Measurements from ENCODE around the gene VSIG10. TPM values are rescaled to one million over a fixed set of nuclear protein-coding genes. Genes with fewer than 3 reads are reported as not detected.
"Not testable (repeated sequence)": the region's sequence is repeated elsewhere in the genome, so short reads cannot be mapped to it uniquely, and the experiment has no call there.

VSIG10 gene
- total RNA-seq, 4 donors from 2014 or later = 20.4 to 25.9 (median 23.6) TPM

GRCh38 chr12:118135788-118136558 is 32.2 kb upstream of the VSIG10 start, which contains the start of gene PEBP1:
TSS of gene PEBP1 (plus strand) at chr12:118136124. CDS start at chr12:118136210, 86 bp downstream.
- Histone ChIP-seq H3K36me3 (peaks cover 27% of the 10 kb centered on the region), H3K9me3 (no peaks in the 10 kb centered on the region), H3K4me1 (peaks cover 36% of the 10 kb centered on the region), H3K4me3 (peak within 1 kb of the TSS; percentile 85), H3K27ac (peak within 1 kb of the TSS; percentile 91), H3K27me3 (no peaks in the 10 kb centered on the region)
- peak; percentile 95 to 96 for DNase-seq (ENCODE audit: low spot score in 2 of 2)
- TF ChIP-seq POLR2A (IDR thresholded peaks at IDR 0.05) (peak; percentile 40 to 73), POLR2AphosphoS5 (IDR thresholded peaks at IDR 0.05) (peak in 2 of 3 donors; percentile 79 to 89), EP300 (IDR thresholded peaks at IDR 0.05) (no peak), CTCF (IDR thresholded peaks at IDR 0.05) (no peak)
- WGBS = under 1% methylated on average over 8 of the region's 70 CpGs

- H3K4me1 ChIP-seq; H3K4me3 ChIP-seq; H3K9me3 ChIP-seq; H3K27me3 ChIP-seq; DNase-seq (ENCODE audit: low spot score in 2 of 2); H3K36me3 ChIP-seq; H3K27ac ChIP-seq: not testable (repeated sequence)
- WGBS = 98% methylated on average over 5 of the region's 5 CpGs
Measured at GRCh38 chr12:118129436-118129835, 25.6 kb upstream of the VSIG10 start.

GRCh38 chr12:118127867-118128266 is 24.1 kb upstream of the VSIG10 start:
- Histone ChIP-seq H3K27me3 (no peaks in the 10 kb centered on the region), H3K4me1 (peaks cover 4% of the 10 kb centered on the region), H3K4me3 (no peak overlapping the region), H3K9me3 (no peaks in the 10 kb centered on the region), H3K27ac (no peak overlapping the region), H3K36me3 (no peaks in the 10 kb centered on the region)
- TF ChIP-seq EP300 (IDR thresholded peaks at IDR 0.05) (no peak), POLR2A (IDR thresholded peaks at IDR 0.05) (no peak), POLR2AphosphoS5 (IDR thresholded peaks at IDR 0.05) (no peak)
- WGBS = 96% methylated on average over 5 of the region's 5 CpGs
- no peak for DNase-seq (ENCODE audit: low spot score in 2 of 2)

- no peak for DNase-seq (ENCODE audit: low spot score in 2 of 2)
- no peak overlapping the region for H3K4me3 ChIP-seq
- no peaks in the 10 kb centered on the region for H3K36me3 ChIP-seq
- TF ChIP-seq POLR2A (IDR thresholded peaks at IDR 0.05) (no peak), CTCF (IDR thresholded peaks at IDR 0.05) (no peak), POLR2AphosphoS5 (IDR thresholded peaks at IDR 0.05) (no peak), EP300 (IDR thresholded peaks at IDR 0.05) (no peak)
- H3K27ac ChIP-seq = peak overlapping the region; percentile 37
- peaks cover 1% of the 10 kb centered on the region for H3K4me1 ChIP-seq
- no peaks in the 10 kb centered on the region for H3K9me3 ChIP-seq
- WGBS = 87% methylated on average over 13 of the region's 13 CpGs
- no peaks in the 10 kb centered on the region for H3K27me3 ChIP-seq
Measured at GRCh38 chr12:118126119-118126757, 22.4 kb upstream of the VSIG10 start.

GRCh38 chr12:118125743-118126118 is 21.9 kb upstream of the VSIG10 start:
- H3K27ac ChIP-seq = no peak overlapping the region
- TF ChIP-seq CTCF (IDR thresholded peaks at IDR 0.05) = no peak
- no peak for DNase-seq (ENCODE audit: low spot score in 2 of 2)
- peaks cover 6% of the 10 kb centered on the region for H3K4me1 ChIP-seq
- H3K4me3 ChIP-seq = no peak overlapping the region
- H3K9me3 ChIP-seq = no peaks in the 10 kb centered on the region
- no peaks in the 10 kb centered on the region for H3K36me3 ChIP-seq
- H3K27me3 ChIP-seq = no peaks in the 10 kb centered on the region
- WGBS = 89% methylated on average over 4 of the region's 4 CpGs

GRCh38 chr12:118124333-118124874 is 20.6 kb upstream of the VSIG10 start:
- no peaks in the 10 kb centered on the region for H3K27me3 ChIP-seq
- H3K4me3 ChIP-seq = no peak overlapping the region
- H3K4me1 ChIP-seq = peaks cover 11% of the 10 kb centered on the region
- no peak overlapping the region for H3K27ac ChIP-seq
- TF ChIP-seq POLR2AphosphoS5 (IDR thresholded peaks at IDR 0.05) = no peak
- no peak for TF ChIP-seq POLR2A (IDR thresholded peaks at IDR 0.05)
- no peak for TF ChIP-seq EP300 (IDR thresholded peaks at IDR 0.05)
- TF ChIP-seq CTCF (IDR thresholded peaks at IDR 0.05) = no peak
- no peak for DNase-seq (ENCODE audit: low spot score in 2 of 2)
- no peaks in the 10 kb centered on the region for H3K36me3 ChIP-seq
- H3K9me3 ChIP-seq = no peaks in the 10 kb centered on the region
- WGBS = 97% methylated on average over 5 of the region's 5 CpGs

All from suprapubic skin (tissue), 4 donors.